ENCODE results near the gene FKBP5.
A peak's percentile ranks its signal among the peaks of the same experiment; 100 is the strongest.
"Not testable (repeated sequence)": the region's sequence is repeated elsewhere in the genome, so short reads cannot be mapped to it uniquely, and the experiment has no call there.

Gene FKBP5

GRCh38 chr6:35607517-35608233 is 81.0 kb downstream of the FKBP5 start:
- DNase-seq, result no peak

- DNase-seq, result no peak
Measured at GRCh38 chr6:35605600-35605999, 83.1 kb downstream of the FKBP5 start.

DNA sequence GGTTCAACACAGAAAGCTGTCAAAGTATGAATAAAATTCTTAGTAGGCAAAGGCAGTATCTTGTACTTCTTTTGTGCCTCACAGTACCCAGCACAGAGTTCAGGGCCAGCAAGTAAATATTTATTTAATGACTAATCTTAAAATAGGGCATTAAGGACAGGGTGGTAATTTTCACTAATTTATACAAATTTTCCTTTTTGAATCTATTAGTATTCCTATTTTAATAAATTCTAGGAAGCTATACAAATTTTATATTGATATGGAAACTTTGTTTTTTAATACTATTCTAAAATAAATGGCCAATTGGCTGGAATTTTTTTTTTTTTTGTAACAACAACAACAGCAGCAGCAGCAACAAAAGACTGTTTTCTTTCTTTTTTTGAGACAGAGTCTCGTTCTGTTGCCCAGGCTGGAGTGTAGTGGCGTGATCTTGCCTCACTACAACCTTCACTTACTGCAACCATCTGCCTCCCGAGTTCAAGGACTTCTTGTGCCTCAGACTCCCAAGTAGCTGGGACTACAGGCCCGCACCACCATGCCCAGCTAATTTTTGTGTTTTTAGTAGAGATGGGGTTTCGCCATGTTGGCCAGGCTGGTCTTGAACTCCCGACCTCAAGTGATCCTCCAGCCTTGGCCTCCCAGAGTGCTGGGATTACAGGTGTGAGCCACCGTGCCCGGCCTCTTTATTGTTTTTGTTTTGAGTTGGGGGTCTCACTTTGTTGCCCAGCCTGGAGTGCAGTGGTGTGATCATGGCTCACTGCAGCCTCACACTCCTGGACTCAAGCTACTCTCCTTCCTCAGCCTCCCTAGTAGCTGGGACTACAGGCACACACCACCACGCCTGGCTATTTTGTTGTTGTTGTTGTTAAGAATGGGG is 85.2 kb downstream of the FKBP5 start:
- DNase-seq, result no peak

DNA sequence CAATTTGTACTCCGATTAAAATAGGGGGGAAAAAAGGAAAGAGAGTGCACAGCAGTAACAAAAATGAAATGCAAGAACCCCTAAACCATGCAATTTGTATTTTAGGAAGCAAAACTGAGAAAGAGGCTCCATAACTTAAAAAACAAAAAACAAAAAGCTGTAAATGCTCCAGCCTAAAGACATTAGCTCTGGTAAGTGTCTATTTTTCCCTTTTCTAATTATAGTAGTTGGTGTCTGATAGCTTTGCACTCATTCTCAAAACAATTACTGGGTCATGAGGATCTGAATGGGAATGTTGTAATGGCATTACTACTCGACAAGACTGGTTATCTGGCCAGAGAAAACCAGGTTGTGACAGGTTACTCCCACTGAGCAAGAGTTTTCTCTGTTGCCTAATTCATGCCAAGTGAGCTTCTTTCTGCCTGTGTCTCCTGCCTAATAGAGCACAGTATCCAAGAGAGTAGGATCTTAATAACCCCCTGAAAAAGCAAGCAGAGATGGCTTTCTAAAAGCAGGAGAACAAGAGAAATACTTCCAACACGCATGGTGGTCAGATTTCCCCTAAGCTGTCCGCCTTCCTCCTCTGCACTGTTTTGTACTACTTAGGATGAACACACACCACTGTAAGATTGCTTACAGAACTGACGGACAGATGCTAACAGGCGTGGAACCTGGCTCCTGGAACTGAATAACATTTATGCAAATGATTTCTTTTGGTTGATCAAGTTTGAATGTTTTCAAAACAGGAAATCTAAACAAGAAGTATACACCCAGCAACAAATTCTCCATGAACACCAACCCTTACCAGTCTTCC is 86.4 kb downstream of the FKBP5 start:
- DNase-seq, result no peak

GRCh38 chr6:35601331-35602132 is 87.2 kb downstream of the FKBP5 start:
- DNase-seq, result peak; percentile 40

DNA sequence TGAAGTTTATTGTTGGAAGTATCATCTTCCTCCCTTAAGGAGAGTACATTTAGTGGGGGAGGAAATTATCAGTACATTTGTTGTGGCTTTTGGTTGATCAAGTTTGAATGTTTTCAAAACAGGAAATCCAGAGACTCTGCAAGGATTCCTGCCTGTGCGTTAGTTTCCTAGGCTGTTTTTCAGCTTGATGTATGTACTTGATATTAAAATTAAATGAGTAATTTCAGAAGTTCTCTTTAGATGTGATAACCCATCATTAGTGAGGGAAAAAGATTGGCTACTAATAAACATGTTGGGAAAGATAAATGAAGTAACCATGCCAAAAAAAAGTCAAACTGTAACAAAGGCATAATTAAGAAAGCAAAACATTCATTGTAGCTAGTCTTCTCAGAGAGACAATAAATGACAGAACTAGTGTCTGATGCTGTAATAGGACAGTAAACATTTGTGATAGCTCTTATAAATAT is 88.0 kb downstream of the FKBP5 start:
- no peak for DNase-seq

- DNase-seq, result no peak
Measured at GRCh38 chr6:35599761-35600658, 88.7 kb downstream of the FKBP5 start.

DNA sequence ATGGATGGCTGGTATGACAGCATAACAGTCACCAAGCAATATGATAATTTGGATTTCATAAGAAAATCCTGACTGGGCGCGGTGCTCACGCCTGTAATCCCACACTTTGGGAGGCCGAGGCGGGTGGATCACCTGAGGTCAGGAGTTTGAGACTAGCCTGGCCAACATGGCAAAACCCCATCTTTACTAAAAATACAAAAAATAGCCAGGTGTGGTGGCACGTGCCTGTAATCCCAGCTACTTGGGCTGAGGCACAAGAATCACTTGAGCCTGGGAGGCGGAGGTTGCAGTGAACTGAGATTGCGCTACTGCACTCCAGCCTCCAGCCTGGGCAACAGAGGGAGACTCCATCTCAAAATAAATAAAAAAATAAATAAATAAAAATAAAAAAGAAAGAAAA is 90.1 kb downstream of the FKBP5 start:
- DNase-seq, result not testable (repeated sequence)

DNA sequence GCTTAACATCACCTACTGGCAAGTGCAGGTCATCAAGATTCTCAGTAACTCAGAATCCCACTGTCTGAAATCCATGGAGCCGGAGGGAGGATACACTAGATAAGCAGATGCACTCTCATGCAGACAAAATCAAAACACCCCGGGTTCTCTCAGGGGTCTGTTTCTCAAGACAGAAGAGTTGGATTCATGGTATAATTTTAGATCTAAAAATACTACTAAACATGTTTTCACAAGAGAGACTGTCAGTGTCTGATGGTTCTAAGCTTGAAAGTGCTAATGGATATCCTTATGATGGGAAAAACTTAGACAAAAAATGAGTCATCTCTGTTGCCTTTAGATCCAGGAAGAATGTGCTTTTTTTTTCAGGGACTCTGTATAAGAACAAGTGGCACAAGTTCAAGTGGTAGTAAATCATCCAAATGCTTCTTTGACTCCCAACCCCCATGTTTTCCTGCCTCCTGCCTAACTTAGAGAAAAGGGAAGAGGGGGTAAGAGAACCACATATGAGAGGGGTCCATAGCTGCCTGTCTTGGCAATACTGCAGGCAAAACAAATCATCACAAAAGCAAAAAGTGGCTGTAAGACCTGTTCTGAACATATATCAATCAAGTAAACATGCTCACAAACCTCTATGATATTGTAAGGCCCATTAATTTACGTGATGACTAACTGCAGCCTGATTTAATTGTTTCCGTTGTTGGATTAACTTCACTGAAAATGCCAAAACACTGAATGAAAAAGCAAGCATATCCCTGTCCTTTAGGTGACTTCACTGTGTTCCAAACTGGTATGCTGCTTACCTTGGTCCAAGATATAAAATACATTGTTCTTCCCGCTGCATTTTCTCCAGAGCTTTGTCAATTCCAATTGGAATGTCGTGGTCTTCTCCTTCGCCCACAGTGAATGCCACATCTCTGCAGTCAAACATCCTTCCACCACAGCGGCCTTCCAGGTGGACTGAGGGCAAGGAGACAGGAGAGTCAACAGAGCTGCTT is 92.0 kb downstream of the FKBP5 start:
- no peak for DNase-seq

DNA sequence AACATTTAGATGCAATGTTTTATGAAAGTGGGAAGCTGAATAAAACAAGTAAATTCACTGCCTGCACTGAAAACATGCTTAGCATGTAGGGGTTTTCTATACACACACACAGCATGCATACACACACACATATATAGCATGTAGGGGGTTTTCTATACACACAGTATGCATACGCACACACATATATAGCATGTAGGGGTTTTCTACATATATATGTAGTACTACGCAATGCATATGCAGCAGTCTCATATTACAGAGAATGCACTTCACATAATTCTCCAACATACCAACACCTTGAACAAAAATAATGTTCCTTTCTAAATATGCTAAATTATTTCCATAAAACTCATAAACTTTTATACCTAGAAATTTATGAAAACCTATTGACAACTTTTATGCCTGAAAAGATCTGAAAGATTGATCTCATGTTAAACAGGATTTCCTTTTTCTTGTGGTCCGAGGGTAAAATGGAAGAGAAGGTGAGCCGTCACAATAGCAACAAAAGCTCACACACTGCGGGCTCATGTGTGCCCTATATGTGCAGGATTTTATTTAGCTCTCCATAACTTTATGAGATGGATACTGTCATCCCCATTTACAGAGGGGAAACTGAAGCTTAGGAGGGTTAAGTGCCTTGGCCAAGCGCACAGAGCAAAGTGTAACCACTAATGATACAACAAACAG is 94.1 kb downstream of the FKBP5 start:
- DNase-seq, result no peak

DNA sequence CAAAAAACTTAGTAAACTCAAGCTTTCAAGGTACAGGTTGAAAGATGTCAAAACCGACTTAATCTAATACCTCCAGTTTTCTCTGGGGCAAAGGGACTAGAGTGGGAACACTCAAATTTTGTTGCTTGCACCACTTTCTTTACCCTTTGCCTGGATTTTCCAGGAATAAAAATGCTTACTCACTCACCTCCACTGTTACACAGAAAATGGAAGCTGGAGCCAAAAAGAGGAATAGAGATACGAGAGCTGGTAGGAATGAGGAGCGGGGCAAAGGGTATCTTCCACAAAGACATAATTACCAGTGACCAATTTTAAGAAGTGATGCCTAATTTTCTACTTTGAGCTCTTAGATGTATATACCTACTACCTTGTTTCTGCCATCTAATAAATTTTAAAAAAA is 96.5 kb downstream of the FKBP5 start:
- no peak for DNase-seq

- DNase-seq, result no peak
Measured at GRCh38 chr6:35590622-35591066, 98.1 kb downstream of the FKBP5 start.

DNA sequence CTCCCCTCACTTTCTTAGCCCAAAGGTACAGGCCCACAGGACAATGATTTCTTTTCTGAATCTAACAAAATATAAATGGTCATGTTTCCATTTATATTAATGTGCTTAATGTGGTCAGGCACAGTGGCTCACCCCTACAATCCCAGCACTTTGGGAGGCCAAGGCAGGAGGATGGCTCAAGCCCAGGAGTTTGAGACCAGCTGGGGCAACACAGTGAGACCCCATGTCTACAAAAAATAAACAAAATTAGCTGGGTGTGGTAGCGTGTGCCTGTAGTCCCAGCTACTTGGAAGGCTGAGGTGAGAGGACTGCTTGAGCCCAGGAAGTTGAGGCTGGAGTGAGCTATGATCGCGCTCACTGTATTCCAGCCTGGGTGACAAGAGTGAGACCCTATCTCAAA is 98.8 kb downstream of the FKBP5 start:
- no peak for DNase-seq

GRCh38 chr6:35589201-35589739 is 99.4 kb downstream of the FKBP5 start:
- no peak for DNase-seq

DNA sequence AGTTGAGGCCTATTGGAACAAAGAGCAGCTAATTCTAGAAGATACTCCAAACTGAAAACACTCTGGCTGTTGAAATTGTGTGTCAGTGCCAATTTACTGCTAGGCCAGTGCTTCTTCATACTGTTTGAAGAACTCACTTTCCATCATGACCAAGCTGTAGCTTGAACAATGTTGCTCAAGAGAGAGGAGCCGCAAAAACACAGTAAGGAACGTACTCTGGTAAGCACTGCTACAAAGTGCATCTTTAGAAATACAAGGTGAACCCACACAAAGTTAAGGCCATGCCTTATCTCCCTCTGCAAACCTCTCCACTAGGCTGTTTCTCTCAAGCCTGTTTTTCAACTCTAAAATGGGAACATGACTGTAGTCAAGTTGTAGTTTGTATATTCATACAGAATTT is 101.5 kb downstream of the FKBP5 start:
- DNase-seq, result no peak

GRCh38 chr6:35586542-35586941 is 102.2 kb downstream of the FKBP5 start:
- DNase-seq, result no peak

DNA sequence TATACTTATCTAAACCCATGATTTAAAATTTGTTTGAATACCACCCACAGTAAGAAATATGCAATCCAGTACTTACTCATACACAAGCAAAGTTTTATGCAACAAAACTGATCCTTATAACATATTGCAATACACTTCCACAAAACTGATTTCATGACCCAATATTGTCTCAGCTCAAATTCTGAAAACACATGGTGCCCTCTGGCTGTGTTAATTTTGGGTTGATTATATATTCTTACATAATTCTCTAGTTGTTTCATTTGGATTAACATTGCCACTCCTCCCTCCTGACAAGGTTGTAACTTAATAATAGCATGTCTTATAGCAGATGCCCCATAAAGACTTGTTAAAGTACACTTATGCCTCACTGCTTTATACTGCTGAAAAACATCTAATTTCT is 103.1 kb downstream of the FKBP5 start:
- no peak for DNase-seq

DNA sequence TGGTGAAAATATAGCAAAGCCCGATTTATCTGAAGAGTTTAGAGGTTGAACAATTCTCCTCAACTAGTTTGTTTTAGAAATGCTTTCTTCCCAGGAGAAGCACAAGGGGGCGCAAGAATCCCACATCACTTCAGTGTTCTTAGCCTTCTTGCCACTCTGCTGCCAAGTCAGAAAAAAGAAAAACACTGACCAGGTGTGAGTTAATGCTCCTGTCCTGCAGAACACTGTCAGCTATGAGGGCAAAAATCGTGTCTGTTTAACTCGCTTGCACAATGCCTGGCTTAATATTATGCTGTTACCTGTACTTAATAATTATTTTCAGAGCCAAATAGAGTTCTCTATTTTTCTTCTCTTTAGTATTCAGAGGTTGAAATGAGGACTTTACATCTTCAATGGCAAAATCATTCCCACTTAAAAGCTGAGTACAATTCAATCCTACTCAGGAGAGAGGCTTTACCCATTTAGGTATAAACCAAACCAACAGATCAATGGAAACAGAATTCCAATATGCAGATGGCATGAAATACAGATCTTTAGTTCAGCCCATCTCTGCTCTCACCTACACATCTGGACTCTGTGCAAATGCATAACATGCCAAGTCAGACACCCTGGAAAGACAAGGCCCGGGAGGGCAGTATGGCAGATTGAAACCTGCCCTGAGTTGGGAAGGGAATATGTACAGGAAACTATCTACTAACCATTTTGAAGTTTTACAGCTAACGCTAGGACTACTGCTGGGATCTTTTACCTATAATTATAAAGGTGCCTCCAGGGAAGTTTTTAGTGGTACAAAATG is 104.6 kb downstream of the FKBP5 start:
- peak; percentile 77 for DNase-seq

Data from stimulated activated CD4-positive, alpha-beta T cell treated with anti-CD3 and anti-CD28 coated beads, Interleukin-15, amount 100 ng/mL, for 24 hours (primary cell).